Endodermal cell (in vitro differentiated cells): Measurements from ENCODE around the gene CHAF1B. TPM values are rescaled to one million over a fixed set of nuclear protein-coding genes. Genes with fewer than 3 reads are reported as not detected.

Experiments used
- DNase-seq: peaks from one replicate; pipeline ENCODE4 v3.0.0-alpha.2; 2017
- H3K27ac ChIP-seq: 2 replicates; pipeline ENCODE4 v1.5.1; 2013; ENCODE audit warnings: mild to moderate bottlenecking, low read depth, low read length, moderate library complexity
- H3K27me3 ChIP-seq: 2 replicates; pipeline ENCODE4 v1.6.1; 2013; ENCODE audit warnings: mild to moderate bottlenecking, low read length, moderate library complexity; ENCODE audit not compliant: insufficient read depth, control insufficient read depth, poor library complexity, severe bottlenecking
- H3K36me3 ChIP-seq: 2 replicates; pipeline ENCODE4 v1.7.0; 2013; ENCODE audit warnings: mild to moderate bottlenecking, low read length, moderate library complexity; ENCODE audit not compliant: control insufficient read depth, insufficient read depth
- H3K4me1 ChIP-seq: one replicate; pipeline ENCODE4 v1.7.0; 2013; ENCODE audit warnings: low read length; ENCODE audit not compliant: control insufficient read depth, insufficient read depth
- H3K4me3 ChIP-seq: 2 replicates; pipeline ENCODE4 v1.5.1; 2013; ENCODE audit warnings: mild to moderate bottlenecking, low read length, moderate library complexity
- H3K9ac ChIP-seq: 2 replicates; pipeline ENCODE4 v1.6.1; 2013; ENCODE audit warnings: mild to moderate bottlenecking, low read length, moderate library complexity; ENCODE audit not compliant: poor library complexity, severe bottlenecking; ENCODE audit errors: extremely low read depth
- H3K9me3 ChIP-seq: 2 replicates; pipeline ENCODE4 v1.6.1; 2013; ENCODE audit warnings: mild to moderate bottlenecking, low read length, moderate library complexity; ENCODE audit not compliant: control insufficient read depth
- H3K27ac Mint-ChIP-seq: 2 replicates; pipeline ENCODE4 v1.8.0; 2020; ENCODE audit warnings: mixed read lengths
- H3K27me3 Mint-ChIP-seq: 2 replicates; pipeline ENCODE4 v1.8.0; 2021; ENCODE audit warnings: mild to moderate bottlenecking, mixed read lengths; ENCODE audit not compliant: insufficient read depth
- H3K36me3 Mint-ChIP-seq: 2 replicates; pipeline ENCODE4 v1.8.0; 2020; ENCODE audit warnings: low read depth, mixed read lengths
- H3K4me1 Mint-ChIP-seq: 2 replicates; pipeline ENCODE4 v1.8.0; 2020; ENCODE audit warnings: mixed read lengths
- H3K4me3 Mint-ChIP-seq: 2 replicates; pipeline ENCODE4 v1.8.0; 2020; ENCODE audit warnings: mild to moderate bottlenecking, moderate library complexity, mixed read lengths
- H3K9me3 Mint-ChIP-seq: 2 replicates; pipeline ENCODE4 v1.8.0; 2020; ENCODE audit warnings: mild to moderate bottlenecking, mixed read lengths
- CTCF ChIP-seq: fragments of 200-600 bp; sonication (generic); conservative IDR thresholded peaks from 2 replicates; pipeline ENCODE4 v1.5.0; 2021; ENCODE audit warnings: antibody characterized with exemption, mild to moderate bottlenecking
- WGBS, 2 experiments: methylation state at CpG; one replicate each; pipeline versions ENCODE4 v1.1.5 to v1.1.7; 2013; ENCODE audit warnings: missing lambda C conversion rate in 2 of 2, mixed read lengths in 1 of 2; ENCODE audit not compliant: insufficient coverage in 1 of 2, insufficient read length in 1 of 2; 5-methylcytosine and 5-hydroxymethylcytosine counted together
- total RNA-seq, 2 donors: library from RNA; stranded (reverse); fragmentation: NEBNext Ultra II Directional in 1 of 2; extraction: Animal tissue kit (Norgen Biotek cat#: 25700) in 1 of 2; gene quantifications; 2 replicates in 1 of 2; 3 replicates in 1 of 2; pipeline ENCODE4 v1.2.1, GENCODE V29; 2021

CHAF1B gene
- total RNA-seq, 2 donors from 2014 or later = 16.3 to 27.1 TPM

GRCh38 chr21:36451506-36451905 lies 66.3 kb downstream of the CHAF1B start:
- Histone ChIP-seq H3K4me1 (peaks cover 13% of the 10 kb centered on the region), H3K9ac (no peak overlapping the region), H3K27ac (no peak overlapping the region), H3K9me3 (no peaks in the 10 kb centered on the region), H3K36me3 (no peaks in the 10 kb centered on the region), H3K4me3 (no peak overlapping the region), H3K27me3 (no peaks in the 10 kb centered on the region)
- Mint-ChIP-seq H3K27ac (no peak overlapping the region), H3K27me3 (peaks cover 3% of the 10 kb centered on the region), H3K4me3 (no peak overlapping the region), H3K4me1 (peaks cover 24% of the 10 kb centered on the region), H3K36me3 (no peaks in the 10 kb centered on the region), H3K9me3 (no peaks in the 10 kb centered on the region)
- no peak for TF ChIP-seq CTCF
- DNase-seq = no peak
- 91 to 95% methylated on average over 6 to 8 of the region's 8 CpGs for WGBS, 2 experiments

GRCh38 chr21:36452281-36452825 lies 67.2 kb downstream of the CHAF1B start:
- H3K27me3 Mint-ChIP-seq = peaks cover 1% of the 10 kb centered on the region
- no peak for DNase-seq
- Histone ChIP-seq H3K36me3 (no peaks in the 10 kb centered on the region), H3K27me3 (no peaks in the 10 kb centered on the region), H3K9ac (no peak overlapping the region), H3K27ac (no peak overlapping the region), H3K9me3 (no peaks in the 10 kb centered on the region), H3K4me1 (peaks cover 13% of the 10 kb centered on the region), H3K4me3 (no peak overlapping the region)
- H3K9me3 Mint-ChIP-seq = no peaks in the 10 kb centered on the region
- H3K4me3 Mint-ChIP-seq = no peak overlapping the region
- no peaks in the 10 kb centered on the region for H3K36me3 Mint-ChIP-seq
- peaks cover 23% of the 10 kb centered on the region for H3K4me1 Mint-ChIP-seq
- 81 to 86% methylated on average over 5 to 6 of the region's 6 CpGs for WGBS, 2 experiments
- no peak for TF ChIP-seq CTCF
- H3K27ac Mint-ChIP-seq = no peak overlapping the region

- no peak overlapping the region for H3K27ac ChIP-seq
- H3K9me3 ChIP-seq = no peaks in the 10 kb centered on the region
- Mint-ChIP-seq H3K27ac (peak overlapping the region; percentile 57), H3K9me3 (no peaks in the 10 kb centered on the region), H3K4me3 (no peak overlapping the region), H3K4me1 (peaks cover 23% of the 10 kb centered on the region), H3K36me3 (no peaks in the 10 kb centered on the region), H3K27me3 (peaks cover 1% of the 10 kb centered on the region)
- DNase-seq = peak; percentile 80
- no peak overlapping the region for H3K4me3 ChIP-seq
- no peaks in the 10 kb centered on the region for H3K36me3 ChIP-seq
- no peak overlapping the region for H3K9ac ChIP-seq
- TF ChIP-seq CTCF = no peak
- H3K27me3 ChIP-seq = no peaks in the 10 kb centered on the region
- WGBS, 2 experiments = 33 to 37% methylated on average over 2 to 4 of the region's 4 CpGs
- peaks cover 13% of the 10 kb centered on the region for H3K4me1 ChIP-seq
Measured at GRCh38 chr21:36454093-36454531, 68.9 kb downstream of the CHAF1B start.
